HTERT RPE-1 (cell line): ENCODE measurements around the gene THOC2.
"Not testable (repeated sequence)": the region's sequence is repeated elsewhere in the genome, so short reads cannot be mapped to it uniquely, and the experiment has no call there.

Experiments
- in situ Hi-C: fragments of 300-500 bp; cut with MboI; formaldehyde crosslinking; loops from 4 replicates; pipeline ENCODE4 v1.14.3; 2020; ENCODE audit warnings: low sequenced_read_pairs

The THOC2 gene

DNA sequence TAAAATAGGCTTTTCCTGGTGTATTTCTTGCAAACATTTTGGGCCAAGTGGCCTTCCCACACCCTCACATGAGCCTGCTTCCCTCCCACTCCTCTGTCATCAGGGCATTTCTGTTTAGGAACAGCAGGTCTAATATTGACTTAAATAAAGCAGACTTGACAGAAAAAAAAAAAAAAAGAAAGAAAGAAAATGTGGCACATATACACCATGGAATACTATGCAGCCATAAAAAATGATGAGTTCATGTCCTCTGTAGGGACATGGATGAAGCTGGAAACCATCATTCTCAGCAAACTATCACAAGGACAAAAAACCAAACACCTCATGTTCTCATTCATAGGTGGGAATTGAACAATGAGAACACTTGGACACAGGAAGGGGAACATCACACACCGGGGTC, 2.3 kb upstream of the THOC2 start:
- in situ Hi-C loops: not testable (repeated sequence)

DNA sequence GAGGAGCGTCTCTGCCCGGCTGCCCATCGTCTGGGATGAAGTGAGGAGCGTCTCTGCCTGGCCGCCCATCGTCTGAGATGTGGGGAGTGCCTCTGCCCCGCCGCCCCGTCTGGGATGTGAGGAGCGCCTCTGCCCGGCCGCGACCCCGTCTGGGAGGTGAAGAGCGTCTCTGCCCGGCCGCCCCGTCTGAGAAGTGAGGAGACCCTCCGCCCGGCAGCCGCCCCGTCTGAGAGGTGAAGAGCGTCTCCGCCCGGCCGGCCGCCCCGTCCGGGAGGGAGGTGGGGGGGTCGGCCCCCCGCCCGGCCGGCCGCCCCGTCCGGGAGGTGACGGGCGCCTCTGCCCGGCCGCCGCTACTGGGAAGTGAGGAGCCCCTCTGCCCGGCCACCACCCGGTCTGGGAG, 1.2 kb upstream of the THOC2 start:
- in situ Hi-C loops: not testable (repeated sequence)

DNA sequence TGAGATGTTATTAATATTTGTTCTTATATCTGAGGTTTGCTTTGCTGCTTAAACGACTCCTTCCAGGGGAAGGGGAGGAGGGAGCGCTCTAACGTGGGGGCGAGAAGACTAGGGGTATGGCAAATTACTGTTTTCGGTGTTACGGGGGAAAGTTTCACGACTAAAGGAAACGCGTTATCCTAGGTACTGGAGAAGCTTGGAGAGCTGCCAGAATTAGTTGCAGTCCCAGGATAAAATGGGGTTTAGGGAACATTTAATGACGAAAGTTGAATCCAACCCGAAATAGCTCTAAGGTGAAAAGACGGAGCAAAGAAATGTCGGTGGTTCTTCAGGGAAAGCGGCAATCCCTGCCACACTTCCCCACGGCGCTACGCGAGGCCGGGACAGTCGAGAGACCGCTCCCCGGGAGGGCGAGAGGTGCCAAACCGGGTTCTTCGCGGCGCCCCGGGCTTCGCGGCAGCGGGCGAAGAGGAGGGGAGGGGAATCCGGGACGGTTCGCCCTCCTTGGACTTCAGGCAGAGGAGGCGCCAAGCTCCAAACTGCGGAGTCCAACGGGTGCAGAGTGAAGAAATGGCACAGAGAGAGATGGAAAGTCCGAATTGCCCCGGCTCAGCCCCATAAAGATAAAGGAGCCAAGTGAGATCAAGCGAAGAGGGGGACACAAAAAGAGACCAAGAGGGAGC, 724 bp downstream of the THOC2 start:
- in situ Hi-C loops: no loop called here

DNA sequence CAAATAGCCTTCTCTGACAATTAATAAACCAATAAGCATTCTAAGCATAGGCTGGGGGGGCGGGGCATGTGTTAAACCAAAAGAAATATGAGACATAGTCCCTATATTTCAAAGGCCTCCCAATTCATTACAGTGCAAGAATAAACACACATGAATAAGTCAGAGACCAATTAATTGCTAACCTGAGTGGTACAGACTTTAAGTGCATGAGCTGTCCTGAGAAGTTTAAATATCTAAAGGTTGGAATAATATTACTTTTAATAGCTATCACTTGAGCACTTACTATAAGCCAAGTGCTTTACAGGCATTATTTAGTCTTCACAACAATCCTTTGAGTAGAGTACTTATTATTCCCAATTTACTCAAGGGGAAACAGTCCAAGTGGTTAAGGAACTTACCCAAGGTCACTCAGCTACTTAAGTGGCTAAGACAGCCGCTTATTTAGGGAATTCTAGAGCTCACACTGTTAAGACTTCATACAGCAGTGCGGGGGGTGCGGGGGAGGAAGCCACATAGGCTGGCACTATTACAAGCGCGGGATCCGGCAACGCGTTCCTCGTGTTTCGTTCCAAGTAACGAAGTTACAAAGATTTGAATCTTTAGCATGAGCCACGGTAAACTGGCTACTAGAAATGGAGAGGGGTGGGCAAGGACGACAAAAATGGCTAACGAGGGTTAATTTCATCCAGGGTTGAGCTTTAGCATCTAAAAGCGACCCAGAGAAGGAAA, 1.4 kb downstream of the THOC2 start:
- in situ Hi-C loops: no loop called here

DNA sequence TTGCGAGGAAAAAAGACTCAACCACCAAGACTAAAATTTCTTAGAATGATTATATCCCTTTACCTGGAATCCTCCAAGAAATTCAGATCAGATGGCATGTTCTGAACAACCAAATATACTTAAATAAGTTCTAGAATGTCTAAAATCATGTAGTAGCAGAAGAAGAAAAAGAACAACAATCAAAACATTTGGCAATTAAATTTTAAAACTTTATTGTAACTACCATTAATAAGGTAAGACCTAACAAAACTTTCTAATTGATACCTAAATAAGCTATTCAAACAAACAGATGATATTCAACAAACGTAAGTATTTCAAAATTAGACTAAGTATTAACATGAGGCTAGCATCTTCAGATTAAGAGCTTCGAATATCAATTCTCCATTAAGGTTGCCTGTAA, 4.3 kb downstream of the THOC2 start:
- in situ Hi-C loops: no loop called here

DNA sequence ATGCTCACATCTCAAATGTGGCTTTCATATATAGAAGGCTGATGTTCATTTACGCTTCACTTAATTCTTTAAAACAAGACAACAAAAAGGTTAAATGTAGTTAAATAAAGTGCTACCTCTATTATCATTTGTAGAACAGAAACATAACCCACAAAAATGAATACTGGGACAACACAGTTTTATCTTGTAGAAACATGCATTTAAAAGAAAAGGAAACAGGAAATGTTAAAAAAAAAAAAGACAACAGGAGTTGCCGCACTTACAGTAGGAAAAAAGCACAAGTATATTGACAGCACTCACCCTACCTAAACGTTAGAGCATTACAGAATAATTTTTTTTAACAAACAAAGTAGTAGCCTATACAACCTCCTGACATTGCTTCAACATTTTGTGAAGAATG, 4.8 kb downstream of the THOC2 start:
- in situ Hi-C loops: no loop called here

DNA sequence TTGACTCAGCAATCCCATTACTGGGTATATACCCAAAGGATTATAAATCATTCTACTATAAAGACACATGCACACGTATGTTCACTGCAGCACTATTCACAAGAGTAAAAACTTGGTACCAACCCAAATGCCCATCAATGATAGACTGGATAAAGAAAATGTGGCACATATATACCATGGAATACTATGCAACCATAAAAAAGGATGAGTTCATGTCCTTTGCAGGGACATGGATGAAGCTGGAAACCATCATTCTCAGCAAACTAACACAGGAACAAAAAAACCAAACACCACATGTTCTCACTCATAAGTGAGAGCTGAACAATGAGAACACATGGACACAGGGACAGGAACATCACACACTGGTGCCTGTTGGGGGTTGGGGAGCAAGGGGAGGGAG, 10.7 kb downstream of the THOC2 start:
- in situ Hi-C loops: not testable (repeated sequence)

DNA sequence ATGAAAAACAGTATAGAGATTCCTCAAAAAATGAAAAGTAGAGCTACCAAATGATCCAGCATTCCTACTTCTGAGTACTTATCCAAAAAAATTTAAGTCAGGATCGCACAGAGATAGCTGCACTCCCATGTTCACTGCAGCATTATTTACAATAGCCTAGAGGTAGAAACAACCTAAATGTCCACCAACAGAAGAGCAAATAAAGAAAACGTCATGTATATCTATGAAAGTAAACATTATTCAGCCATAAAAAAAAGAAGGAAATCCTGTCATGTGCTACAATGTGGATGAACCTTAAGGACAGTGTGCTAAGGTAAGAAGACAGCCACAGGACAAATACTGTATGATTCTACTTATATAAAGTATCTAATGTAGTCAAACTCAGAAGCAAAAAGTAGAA, 12.4 kb downstream of the THOC2 start:
- in situ Hi-C loops: no loop called here

DNA sequence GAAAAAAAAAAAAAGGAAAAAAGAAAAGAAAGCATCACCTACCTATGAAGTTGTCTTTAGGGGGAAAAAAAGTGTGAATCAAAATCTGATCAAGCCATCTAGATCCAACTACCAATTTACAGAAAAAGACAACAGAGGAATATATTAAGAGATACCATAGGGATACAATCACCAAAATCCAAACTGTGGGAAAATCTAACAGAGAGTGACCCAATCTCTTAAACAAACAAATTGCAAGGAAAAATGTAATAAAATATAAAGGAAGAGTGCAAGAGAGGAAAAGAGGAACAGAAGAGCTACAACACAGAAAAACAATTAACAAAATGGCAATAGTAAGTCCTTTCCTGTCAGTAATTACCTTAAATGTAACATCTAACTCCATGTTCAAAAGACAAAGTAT, 19.0 kb downstream of the THOC2 start:
- in situ Hi-C loops: no loop called here

DNA sequence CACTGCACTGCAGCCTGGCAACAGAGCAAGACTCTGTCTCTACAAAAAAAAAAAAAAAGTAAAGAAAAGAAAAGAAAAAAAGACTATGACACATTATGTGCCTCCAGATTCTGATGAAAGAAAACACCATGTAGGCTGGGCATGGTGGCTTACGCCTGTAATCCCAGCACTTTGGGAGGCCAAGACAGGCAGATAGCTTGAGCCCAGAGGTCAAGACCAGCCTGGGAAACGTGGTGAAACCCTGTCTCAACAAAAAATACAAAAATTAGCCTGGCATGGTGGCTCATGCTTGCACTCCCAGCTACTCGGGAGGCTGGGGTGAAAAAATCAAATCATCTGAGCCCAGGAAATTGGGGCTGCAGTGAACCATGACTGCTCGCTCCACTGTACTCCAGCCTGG, 19.4 kb downstream of the THOC2 start:
- in situ Hi-C loops: no loop called here

DNA sequence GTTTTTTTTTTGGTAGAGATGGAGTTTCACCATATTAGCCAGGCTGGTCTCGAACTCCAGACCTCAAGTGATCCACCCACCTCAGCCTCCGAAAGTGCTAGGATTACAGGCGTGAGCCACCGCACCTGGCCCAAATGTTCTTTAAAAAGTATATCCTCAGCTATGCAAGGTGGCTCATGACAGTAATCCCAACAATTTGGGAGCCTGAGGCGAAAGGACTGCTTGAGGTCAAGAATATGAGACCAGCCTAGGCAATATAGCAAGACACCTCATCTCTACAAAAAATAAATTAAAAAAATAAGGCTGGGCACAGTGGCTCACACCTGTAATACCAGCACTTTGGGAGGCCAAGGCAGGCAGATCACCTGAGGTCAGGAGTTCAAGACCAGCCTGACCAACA, 21.7 kb downstream of the THOC2 start:
- in situ Hi-C loops: not testable (repeated sequence)

DNA sequence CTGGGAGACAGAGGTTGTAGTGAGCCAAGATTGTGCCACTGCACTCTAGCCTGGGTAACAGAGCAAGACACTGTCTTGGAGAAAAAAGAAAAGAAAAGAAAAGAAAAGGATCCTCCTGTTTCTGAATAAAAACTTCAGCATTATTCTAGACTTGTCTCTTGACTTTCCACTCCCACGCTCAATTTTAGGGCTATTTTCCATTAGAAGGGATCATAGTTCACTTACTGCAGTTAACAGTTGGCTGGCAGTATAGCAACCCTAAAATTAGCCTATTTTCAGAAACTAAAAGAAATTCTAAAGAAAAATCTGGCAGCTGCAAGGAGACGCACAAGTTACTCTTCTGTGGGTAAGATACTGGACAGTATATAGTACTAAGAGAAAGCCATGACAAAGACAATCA, 28.1 kb downstream of the THOC2 start:
- in situ Hi-C loops: no loop called here

DNA sequence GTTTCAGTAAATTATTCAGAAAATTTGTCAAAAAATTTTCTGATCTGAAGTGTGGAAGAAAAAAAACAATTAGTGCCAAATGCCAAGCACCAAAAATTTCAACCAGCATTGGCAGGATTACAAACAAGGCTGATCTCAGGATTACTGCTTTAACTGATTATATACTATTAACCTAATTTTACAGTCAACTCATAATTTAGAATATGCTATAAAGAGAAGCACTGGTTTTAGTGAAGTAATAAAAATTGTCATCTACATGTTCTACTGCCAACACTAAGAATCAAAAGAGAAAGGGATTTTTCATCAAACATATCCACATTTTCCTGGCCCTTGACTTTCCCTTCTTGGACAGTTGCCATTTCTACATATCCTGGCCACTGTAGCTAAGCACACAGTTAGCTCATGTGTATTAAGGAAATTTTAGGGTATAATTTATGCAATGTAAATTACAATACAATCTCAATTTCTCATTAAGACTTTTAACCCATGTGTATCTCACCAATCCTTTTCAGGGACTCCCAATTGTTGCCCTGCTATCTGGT, 33.8 kb downstream of the THOC2 start:
- in situ Hi-C loops: no loop called here

DNA sequence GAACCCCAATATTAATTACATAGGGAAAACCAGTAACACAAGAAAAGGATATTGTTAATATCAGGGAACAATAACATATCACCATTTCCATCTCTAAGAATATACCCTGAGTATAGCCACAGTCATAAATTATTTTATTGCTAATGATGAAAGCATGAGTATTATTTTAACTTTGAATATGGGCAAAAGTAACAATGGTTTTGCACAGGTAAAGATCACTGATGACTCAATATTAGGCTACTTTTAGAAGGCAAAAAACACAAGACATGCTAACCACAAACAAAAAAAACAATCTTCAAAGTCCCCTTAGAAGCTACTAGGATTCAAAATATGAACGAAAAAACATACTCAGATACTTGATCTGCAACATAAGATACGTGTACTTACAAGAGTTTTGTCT, 36.5 kb downstream of the THOC2 start:
- in situ Hi-C loops: no loop called here

DNA sequence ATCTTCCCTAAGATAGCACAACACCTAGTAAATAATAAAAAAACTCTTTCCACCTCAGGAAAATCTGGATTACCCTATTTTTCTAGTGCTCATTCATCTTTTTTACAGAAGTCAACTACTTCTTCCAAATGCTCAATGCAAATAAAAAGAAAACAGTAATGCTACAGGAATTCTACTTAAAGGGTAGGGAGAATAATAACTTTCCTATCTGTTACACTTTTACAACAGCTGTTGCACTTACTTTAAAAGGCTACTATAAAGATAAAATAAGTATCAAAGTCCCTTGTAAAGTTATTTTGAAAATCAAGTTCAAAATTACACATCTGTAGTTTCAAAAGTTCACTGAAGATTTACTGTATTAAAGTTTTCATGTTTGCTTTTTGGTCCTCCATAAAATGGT, 37.6 kb downstream of the THOC2 start:
- in situ Hi-C loops: no loop called here

DNA sequence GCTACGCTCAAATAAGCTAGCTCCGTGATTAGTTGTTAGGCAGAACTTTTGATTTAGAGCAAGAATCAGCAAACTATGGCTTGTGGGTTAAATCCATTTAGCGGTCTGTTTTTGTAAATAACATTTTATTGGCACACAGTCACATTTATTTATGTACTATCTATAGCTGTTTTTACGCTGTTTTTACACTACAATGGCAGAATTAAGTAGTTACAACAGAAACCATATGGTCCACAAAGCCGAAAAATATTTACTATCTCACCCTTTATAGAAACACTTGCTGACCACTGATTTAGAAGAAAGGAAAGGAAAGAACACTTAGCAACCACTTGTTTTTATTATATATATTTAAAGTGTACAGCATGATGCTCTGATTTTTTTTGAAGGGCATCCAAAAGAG, 41.1 kb downstream of the THOC2 start:
- in situ Hi-C loops: no loop called here

DNA sequence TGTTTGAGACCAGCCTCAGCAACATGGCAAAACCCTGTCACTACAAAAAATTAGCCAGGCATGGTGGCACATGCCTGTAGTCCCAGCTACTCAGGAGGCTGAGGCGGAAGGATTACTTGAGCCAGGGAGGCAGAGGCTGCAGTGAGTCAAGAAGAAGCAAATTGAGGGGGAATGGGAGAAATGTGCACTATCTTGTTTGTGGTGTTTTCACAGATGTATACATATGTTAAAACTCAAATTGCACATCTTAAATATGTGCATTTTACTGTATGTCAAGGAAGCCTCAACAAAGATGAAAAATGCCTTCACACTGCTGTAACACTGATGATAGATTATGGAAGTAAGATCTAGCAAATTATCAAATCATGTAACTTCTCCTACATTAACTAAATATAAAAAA, 44.3 kb downstream of the THOC2 start:
- in situ Hi-C loops: no loop called here

DNA sequence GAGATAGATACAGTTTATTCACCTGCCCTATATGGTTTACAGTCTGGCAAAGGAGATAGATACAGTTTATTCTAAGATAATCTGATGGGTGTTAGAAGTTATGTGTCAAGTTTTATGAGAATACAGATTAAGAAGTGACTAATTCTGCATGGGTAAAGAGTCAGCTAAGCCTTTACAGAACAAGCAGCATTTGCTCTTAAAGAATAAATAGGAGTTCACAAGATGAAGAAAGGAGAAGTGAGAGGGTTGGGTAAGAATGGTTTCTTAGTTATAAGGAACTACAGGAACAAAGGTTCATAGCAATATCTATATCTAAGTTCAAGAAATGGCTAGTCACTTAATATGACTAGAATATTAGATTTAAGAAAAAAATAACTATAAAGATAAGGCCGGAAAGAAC, 47.6 kb downstream of the THOC2 start:
- in situ Hi-C loops: no loop called here

DNA sequence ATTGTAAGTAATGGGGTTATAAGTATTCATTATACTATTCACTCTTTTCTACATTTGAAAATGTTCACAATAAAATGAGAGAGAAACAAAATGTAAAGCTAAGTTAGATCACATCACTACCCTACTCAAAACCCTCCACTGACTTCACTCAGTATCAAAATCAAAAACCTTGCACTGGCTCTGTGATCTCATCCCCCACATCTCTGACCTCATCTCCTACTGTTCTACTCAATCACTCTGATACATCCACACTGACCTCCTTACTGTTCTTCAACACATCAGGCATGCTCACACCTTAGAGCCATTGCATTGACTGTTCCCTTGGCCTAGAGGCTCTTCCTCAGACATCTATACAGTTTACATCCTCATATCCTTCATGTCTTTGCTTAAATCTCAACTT, 50.7 kb downstream of the THOC2 start:
- in situ Hi-C loops: no loop called here

DNA sequence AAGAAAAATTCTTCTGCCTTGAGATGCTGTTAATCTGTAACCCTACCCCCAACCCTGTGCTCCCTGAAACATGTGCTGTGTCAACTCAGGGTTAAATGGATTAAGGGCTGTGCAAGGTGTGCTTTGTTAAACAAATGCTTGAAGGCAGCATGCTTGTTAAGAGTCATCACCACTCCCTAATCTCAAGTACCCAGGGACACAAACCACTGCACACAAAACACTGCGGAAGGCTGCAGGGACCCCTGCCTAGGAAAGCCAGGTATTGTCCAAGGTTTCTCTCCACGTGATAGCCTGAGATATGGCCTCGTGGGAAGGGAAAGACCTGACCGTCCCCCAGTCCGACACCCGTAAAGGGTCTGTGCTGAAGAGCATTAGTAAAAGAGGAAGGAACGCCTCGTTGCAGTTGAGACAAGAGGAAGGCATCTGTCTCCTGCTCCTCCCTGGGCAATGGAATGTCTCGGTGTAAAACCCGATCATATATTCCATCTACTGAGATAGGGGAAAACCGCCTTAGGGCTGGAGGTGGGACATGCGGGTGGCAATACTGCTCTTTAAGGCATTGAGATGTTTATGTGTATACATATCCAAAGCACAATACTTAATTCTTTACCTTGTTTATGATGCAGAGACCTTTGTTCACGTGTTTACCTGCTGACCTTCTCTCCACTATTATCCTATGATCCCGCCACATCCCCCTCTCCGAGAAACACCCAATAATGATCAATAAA, 53.0 kb downstream of the THOC2 start:
- in situ Hi-C loops: not testable (repeated sequence)

DNA sequence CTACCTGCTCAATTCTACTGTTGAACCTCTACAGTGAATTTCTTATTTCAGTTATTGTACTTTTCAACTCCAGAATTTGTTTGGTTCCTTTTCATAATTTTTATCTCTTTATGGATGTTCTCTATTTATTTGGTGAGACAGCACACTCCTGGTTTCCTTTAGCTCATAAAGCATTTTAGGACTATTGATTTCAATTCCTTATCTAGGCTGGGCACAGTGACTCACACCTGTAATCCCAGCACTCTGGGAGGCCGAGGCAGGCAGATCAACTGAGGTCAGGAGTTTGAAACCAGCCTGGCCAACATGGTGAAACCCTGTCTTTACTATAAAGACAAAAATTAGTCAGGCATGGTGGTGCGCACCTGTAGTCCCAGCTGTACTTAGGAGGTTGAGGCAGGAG, 57.7 kb downstream of the THOC2 start:
- in situ Hi-C loops: no loop called here

DNA sequence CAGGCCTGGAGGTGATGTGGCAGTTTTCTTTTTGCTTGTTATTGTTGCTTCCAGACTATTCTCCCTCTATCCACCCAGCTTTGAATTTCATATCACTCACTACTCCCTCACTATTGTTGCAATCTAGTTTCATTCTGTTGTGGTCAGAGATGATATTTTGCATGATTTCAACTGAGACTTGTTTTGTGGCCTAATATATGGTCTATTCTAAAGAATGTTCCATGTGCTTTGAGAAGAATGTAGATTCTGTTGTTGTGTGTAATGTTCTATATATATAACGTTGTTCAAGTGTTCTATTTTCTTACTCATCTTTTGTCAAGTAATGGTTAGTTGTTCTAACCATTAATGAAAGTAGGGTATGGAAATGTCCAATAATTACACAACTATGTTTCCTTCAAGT, 59.0 kb downstream of the THOC2 start:
- in situ Hi-C loops: no loop called here
